ENCODE data around the gene GRAMD2A. TPM values are rescaled to one million over a fixed set of nuclear protein-coding genes. Genes with fewer than 3 reads are reported as not detected.

Gene GRAMD2A
- total RNA-seq, 2 donors from 2014 or later: not detected

GRCh38 chr15:72230197-72231065 lies 32.8 kb upstream of the GRAMD2A start:
- peak; percentile 14 to 59 (median 58) for DNase-seq
- Mint-ChIP-seq H3K4me1 (peaks cover 47% of the 10 kb centered on the region), H3K27me3 (no peaks in the 10 kb centered on the region), H3K4me3 (peak overlapping the region; percentile 99), H3K36me3 (ENCODE audit: low read depth) (peaks cover 3% of the 10 kb centered on the region), H3K27ac (peak overlapping the region; percentile 100)
- ATAC-seq: no peak
- no peaks in the 10 kb centered on the region for H3K9me3 ChIP-seq (ENCODE audit: control insufficient read depth, low read length, poor library complexity, severe bottlenecking)

GRCh38 chr15:72229947-72230196 lies 32.3 kb upstream of the GRAMD2A start:
- no peak for DNase-seq
- Mint-ChIP-seq H3K27ac (peak overlapping the region; percentile 100), H3K4me1 (peaks cover 50% of the 10 kb centered on the region), H3K27me3 (no peaks in the 10 kb centered on the region), H3K4me3 (peak overlapping the region; percentile 99), H3K36me3 (ENCODE audit: low read depth) (peaks cover 3% of the 10 kb centered on the region)
- no peaks in the 10 kb centered on the region for H3K9me3 ChIP-seq (ENCODE audit: control insufficient read depth, low read length, poor library complexity, severe bottlenecking)
- ATAC-seq: no peak

GRCh38 chr15:72229076-72229946 lies 31.7 kb upstream of the GRAMD2A start:
- H3K27ac Mint-ChIP-seq: peak overlapping the region; percentile 100
- H3K27me3 Mint-ChIP-seq: no peaks in the 10 kb centered on the region
- H3K9me3 ChIP-seq (ENCODE audit: control insufficient read depth, low read length, poor library complexity, severe bottlenecking): no peaks in the 10 kb centered on the region
- ATAC-seq (peak; percentile 6), DNase-seq (peak; percentile 15 to 44 (median 22))
- H3K4me1 Mint-ChIP-seq: peaks cover 51% of the 10 kb centered on the region
- peaks cover 3% of the 10 kb centered on the region for H3K36me3 Mint-ChIP-seq (ENCODE audit: low read depth)
- peak overlapping the region; percentile 99 for H3K4me3 Mint-ChIP-seq

DNA sequence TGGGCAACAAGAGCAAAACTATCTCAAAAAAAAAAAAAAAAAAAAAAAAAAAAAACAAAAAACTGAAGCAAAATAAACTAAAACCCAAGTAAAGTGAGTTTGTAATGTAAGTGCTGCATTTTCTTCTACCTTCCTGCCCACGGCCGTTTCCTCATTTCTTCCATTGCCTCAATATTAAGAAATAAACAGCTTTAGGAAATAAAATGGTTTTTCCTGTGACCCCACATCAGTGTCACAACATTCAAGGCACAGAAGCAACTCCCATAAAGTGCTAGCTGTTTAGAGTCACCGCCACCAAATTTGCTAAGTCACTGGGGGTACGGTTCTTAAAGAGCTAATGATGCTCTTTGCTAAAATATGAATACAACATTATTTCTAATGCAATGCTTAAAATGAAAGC lies 30.1 kb upstream of the GRAMD2A start:
- peak overlapping the region; percentile 99 for H3K4me3 Mint-ChIP-seq
- no peaks in the 10 kb centered on the region for H3K9me3 ChIP-seq (ENCODE audit: control insufficient read depth, low read length, poor library complexity, severe bottlenecking)
- peaks cover 3% of the 10 kb centered on the region for H3K36me3 Mint-ChIP-seq (ENCODE audit: low read depth)
- DNase-seq (no peak), ATAC-seq (no peak)
- peak overlapping the region; percentile 100 for H3K27ac Mint-ChIP-seq
- peaks cover 60% of the 10 kb centered on the region for H3K4me1 Mint-ChIP-seq
- no peaks in the 10 kb centered on the region for H3K27me3 Mint-ChIP-seq

- Mint-ChIP-seq H3K36me3 (ENCODE audit: low read depth) (peaks cover 3% of the 10 kb centered on the region), H3K4me1 (peaks cover 60% of the 10 kb centered on the region)
- H3K9me3 ChIP-seq (ENCODE audit: control insufficient read depth, low read length, poor library complexity, severe bottlenecking): no peaks in the 10 kb centered on the region
Measured at GRCh38 chr15:72227192-72227586, 29.6 kb upstream of the GRAMD2A start.

GRCh38 chr15:72223278-72223677 lies 25.7 kb upstream of the GRAMD2A start:
- DNase-seq (no peak), ATAC-seq (no peak)
- Mint-ChIP-seq H3K27me3 (no peaks in the 10 kb centered on the region), H3K27ac (peak overlapping the region; percentile 88), H3K4me1 (peaks cover 63% of the 10 kb centered on the region), H3K36me3 (ENCODE audit: low read depth) (no peaks in the 10 kb centered on the region), H3K4me3 (peak overlapping the region; percentile 65)
- H3K9me3 ChIP-seq (ENCODE audit: control insufficient read depth, low read length, poor library complexity, severe bottlenecking): no peaks in the 10 kb centered on the region

More at GRCh38 chr15:72227192-72227586, 29.6 kb upstream of the GRAMD2A start:
- ATAC-seq (no peak), DNase-seq (no peak)
- Mint-ChIP-seq H3K4me3 (peak overlapping the region; percentile 99), H3K27me3 (no peaks in the 10 kb centered on the region), H3K27ac (peak overlapping the region; percentile 100)

DNA sequence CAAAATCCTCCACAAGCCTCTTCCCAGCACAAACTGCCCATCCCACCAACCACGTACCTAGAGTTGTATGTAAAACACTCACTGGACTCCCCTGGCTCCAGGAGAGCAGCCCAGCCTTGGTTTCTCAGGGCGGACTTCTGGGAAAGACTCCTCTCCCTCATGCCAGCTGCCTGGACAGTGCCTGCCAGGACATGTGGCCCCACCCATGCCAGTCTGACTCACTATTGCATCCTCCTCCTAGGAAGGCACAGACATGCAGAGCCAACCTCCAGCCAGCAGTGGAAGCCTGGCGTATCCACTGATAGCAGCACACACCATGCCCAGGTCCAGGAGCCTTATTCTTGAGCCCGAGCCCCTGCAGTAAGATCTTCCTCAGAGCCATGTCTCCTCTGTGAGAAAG lies 24.8 kb upstream of the GRAMD2A start:
- Mint-ChIP-seq H3K36me3 (ENCODE audit: low read depth) (no peaks in the 10 kb centered on the region), H3K27me3 (no peaks in the 10 kb centered on the region), H3K27ac (peak overlapping the region; percentile 87), H3K4me3 (peak overlapping the region; percentile 36), H3K4me1 (peaks cover 58% of the 10 kb centered on the region)
- no peak for ATAC-seq
- no peak for DNase-seq
- H3K9me3 ChIP-seq (ENCODE audit: control insufficient read depth, low read length, poor library complexity, severe bottlenecking): no peaks in the 10 kb centered on the region

GRCh38 chr15:72220687-72221086 lies 23.1 kb upstream of the GRAMD2A start:
- Mint-ChIP-seq H3K4me1 (peaks cover 45% of the 10 kb centered on the region), H3K27me3 (no peaks in the 10 kb centered on the region), H3K36me3 (ENCODE audit: low read depth) (no peaks in the 10 kb centered on the region), H3K4me3 (no peak overlapping the region), H3K27ac (peak overlapping the region; percentile 87)
- no peak for DNase-seq
- ATAC-seq: no peak
- no peaks in the 10 kb centered on the region for H3K9me3 ChIP-seq (ENCODE audit: control insufficient read depth, low read length, poor library complexity, severe bottlenecking)

GRCh38 chr15:72217216-72217615 lies 19.6 kb upstream of the GRAMD2A start:
- no peaks in the 10 kb centered on the region for H3K9me3 ChIP-seq (ENCODE audit: control insufficient read depth, low read length, poor library complexity, severe bottlenecking)
- DNase-seq (no peak), ATAC-seq (no peak)
- Mint-ChIP-seq H3K27ac (peak overlapping the region; percentile 49), H3K4me3 (no peak overlapping the region), H3K36me3 (ENCODE audit: low read depth) (no peaks in the 10 kb centered on the region), H3K4me1 (peaks cover 25% of the 10 kb centered on the region), H3K27me3 (no peaks in the 10 kb centered on the region)

DNA sequence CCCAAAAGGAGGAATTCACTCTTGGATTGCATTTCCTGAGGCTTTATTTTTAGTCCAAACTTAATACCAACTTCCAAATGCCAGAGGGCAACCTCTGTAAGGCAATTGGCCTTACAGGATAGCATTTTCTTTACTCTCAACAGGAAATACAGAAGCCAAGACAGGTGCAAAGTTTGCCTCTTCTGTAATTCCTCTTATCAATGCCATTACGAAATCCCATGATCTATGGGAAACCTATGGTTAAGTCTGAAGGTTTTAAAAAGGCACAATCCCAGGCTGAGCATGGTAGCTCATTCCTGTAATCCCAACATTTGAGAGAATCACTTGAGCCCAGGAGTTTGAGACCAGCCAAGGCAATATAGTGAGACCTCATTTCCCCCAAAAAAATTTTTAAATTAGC lies 18.5 kb upstream of the GRAMD2A start:
- Mint-ChIP-seq H3K27me3 (no peaks in the 10 kb centered on the region), H3K27ac (no peak overlapping the region), H3K4me1 (peaks cover 15% of the 10 kb centered on the region), H3K4me3 (no peak overlapping the region), H3K36me3 (ENCODE audit: low read depth) (no peaks in the 10 kb centered on the region)
- no peaks in the 10 kb centered on the region for H3K9me3 ChIP-seq (ENCODE audit: control insufficient read depth, low read length, poor library complexity, severe bottlenecking)
- DNase-seq: no peak
- ATAC-seq: no peak

- no peak overlapping the region for H3K4me3 Mint-ChIP-seq
- H3K27ac Mint-ChIP-seq: peak overlapping the region; percentile 16
- no peaks in the 10 kb centered on the region for H3K27me3 Mint-ChIP-seq
- H3K36me3 Mint-ChIP-seq (ENCODE audit: low read depth): peaks cover 15% of the 10 kb centered on the region
- DNase-seq: no peak
- no peak for ATAC-seq
- no peaks in the 10 kb centered on the region for H3K9me3 ChIP-seq (ENCODE audit: control insufficient read depth, low read length, poor library complexity, severe bottlenecking)
- H3K4me1 Mint-ChIP-seq: peaks cover 7% of the 10 kb centered on the region
Measured at GRCh38 chr15:72207558-72208085, 10.0 kb upstream of the GRAMD2A start.

- Mint-ChIP-seq H3K4me1 (peaks cover 7% of the 10 kb centered on the region), H3K36me3 (ENCODE audit: low read depth) (peaks cover 15% of the 10 kb centered on the region), H3K27ac (no peak overlapping the region), H3K27me3 (no peaks in the 10 kb centered on the region), H3K4me3 (no peak overlapping the region)
- ATAC-seq (no peak), DNase-seq (no peak)
- no peaks in the 10 kb centered on the region for H3K9me3 ChIP-seq (ENCODE audit: control insufficient read depth, low read length, poor library complexity, severe bottlenecking)
Measured at GRCh38 chr15:72206677-72207000, 9.1 kb upstream of the GRAMD2A start.

DNA sequence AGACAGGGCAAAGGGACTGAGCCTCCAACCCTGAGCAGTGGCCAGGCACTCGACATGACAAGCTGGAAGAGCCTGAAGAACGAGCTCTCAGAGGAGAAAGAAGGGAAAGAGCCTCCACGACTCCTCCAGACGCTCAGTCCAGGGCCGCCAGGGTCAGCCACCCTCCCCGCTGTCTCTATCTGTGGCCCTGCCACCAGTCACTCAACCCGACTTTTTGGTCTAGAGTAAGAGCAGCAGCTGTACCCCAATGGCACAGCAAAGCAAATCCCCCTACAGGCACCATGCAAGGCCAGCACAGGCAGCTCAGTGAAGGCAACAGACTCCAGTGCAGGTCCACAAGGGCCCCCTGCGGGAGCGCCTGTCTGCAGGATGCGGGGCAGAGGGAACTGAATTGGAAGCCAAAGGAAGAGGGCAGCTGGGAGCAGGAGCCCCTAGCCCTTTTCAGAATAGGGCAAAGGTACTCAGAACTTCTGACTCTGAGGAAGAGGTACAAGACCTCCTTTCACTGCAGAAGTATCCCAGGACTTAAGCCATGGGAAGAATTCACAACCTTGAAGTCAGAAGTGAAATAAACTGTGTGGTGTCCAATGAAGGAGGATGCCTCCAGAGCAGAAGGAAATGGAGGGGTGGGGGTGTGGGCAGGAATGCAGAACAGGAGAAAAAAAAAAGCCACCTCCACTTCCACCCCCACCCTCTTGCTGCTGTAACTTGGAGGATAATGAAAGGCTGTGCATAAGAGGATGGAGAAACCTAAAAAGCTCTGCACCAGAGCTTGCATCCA lies 8.5 kb upstream of the GRAMD2A start:
- Mint-ChIP-seq H3K4me3 (no peak overlapping the region), H3K27ac (no peak overlapping the region), H3K36me3 (ENCODE audit: low read depth) (peaks cover 15% of the 10 kb centered on the region), H3K27me3 (no peaks in the 10 kb centered on the region), H3K4me1 (peaks cover 7% of the 10 kb centered on the region)
- DNase-seq: no peak
- ATAC-seq: no peak
- no peaks in the 10 kb centered on the region for H3K9me3 ChIP-seq (ENCODE audit: control insufficient read depth, low read length, poor library complexity, severe bottlenecking)

All from T-helper 17 cell (primary cell).